BE2C (cell line): ENCODE data around the gene CDKN2AIPNL.

ENCODE experiments used
- DNase-seq: peaks from one replicate; pipeline ENCODE4 v3.0.0-alpha.2; 2020
- H3K27me3 ChIP-seq: fragments of 250-450 bp; sonication (Bioruptor Pico); 2 replicates; pipeline ENCODE4 v1.5.1; 2020; ENCODE audit warnings: mild to moderate bottlenecking
- H3K36me3 ChIP-seq: fragments of 250-450 bp; sonication (Bioruptor Pico); 2 replicates; pipeline ENCODE4 v1.5.1; 2020; ENCODE audit warnings: mild to moderate bottlenecking
- H3K4me1 ChIP-seq: fragments of 250-450 bp; sonication (Bioruptor Pico); 2 replicates; pipeline ENCODE4 v1.5.1; 2020
- H3K4me3 ChIP-seq: 2 replicates; pipeline ENCODE4 v1.5.1; 2011; ENCODE audit warnings: low read depth, low read length
- H3K9me3 ChIP-seq: fragments of 250-450 bp; sonication (Bioruptor Pico); 2 replicates; pipeline ENCODE4 v1.5.1; 2020
- CTCF ChIP-seq: IDR thresholded peaks from 2 replicates; pipeline ENCODE4 v1.5.1; 2012; ENCODE audit warnings: mild to moderate bottlenecking, low read depth, low read length

The CDKN2AIPNL gene

GRCh38 chr5:134370871-134371833, 40.5 kb downstream of the CDKN2AIPNL start, which contains the start of gene UBE2B:
Gene UBE2B, plus strand, starts transcription at chr5:134371569. Its CDS starts 27 bp downstream, at chr5:134371596.
- Histone ChIP-seq H3K4me3 (peak within 1 kb of the TSS; percentile 80), H3K27me3 (no peaks in the 10 kb centered on the region), H3K36me3 (peaks cover 19% of the 10 kb centered on the region), H3K4me1 (no peaks in the 10 kb centered on the region; the same call in 1 of the 2 replicates), H3K9me3 (no peaks in the 10 kb centered on the region)
- TF ChIP-seq CTCF: no peak
- peak; percentile 98 for DNase-seq

- Histone ChIP-seq H3K27me3 (no peaks in the 10 kb centered on the region), H3K4me1 (no peaks in the 10 kb centered on the region; the same call in 1 of the 2 replicates), H3K9me3 (no peaks in the 10 kb centered on the region), H3K36me3 (peaks cover 16% of the 10 kb centered on the region), H3K4me3 (peak overlapping the region; percentile 80)
- no peak for DNase-seq
- no peak for TF ChIP-seq CTCF
Measured at GRCh38 chr5:134370311-134370870, 41.3 kb downstream of the CDKN2AIPNL start.

GRCh38 chr5:134365604-134366003, 46.1 kb downstream of the CDKN2AIPNL start:
- no peak for TF ChIP-seq CTCF
- Histone ChIP-seq H3K9me3 (no peaks in the 10 kb centered on the region), H3K27me3 (no peaks in the 10 kb centered on the region), H3K4me3 (no peak overlapping the region), H3K36me3 (no peaks in the 10 kb centered on the region; the same call in 1 of the 2 replicates), H3K4me1 (no peaks in the 10 kb centered on the region)
- no peak for DNase-seq

- no peak for TF ChIP-seq CTCF
- no peak for DNase-seq
- H3K4me3 ChIP-seq: no peak overlapping the region
- H3K36me3 ChIP-seq: no peaks in the 10 kb centered on the region
- no peaks in the 10 kb centered on the region for H3K9me3 ChIP-seq
- H3K4me1 ChIP-seq: no peaks in the 10 kb centered on the region
- H3K27me3 ChIP-seq: no peaks in the 10 kb centered on the region
Measured at GRCh38 chr5:134355681-134356080, 56.0 kb downstream of the CDKN2AIPNL start.
